ENCODE measurements around the gene DEFB124. TPM values are rescaled to one million over a fixed set of nuclear protein-coding genes. Genes with fewer than 3 reads are reported as not detected.

Gene DEFB124
- total RNA-seq, 1 experiment from 2014 or later: not detected

DNA sequence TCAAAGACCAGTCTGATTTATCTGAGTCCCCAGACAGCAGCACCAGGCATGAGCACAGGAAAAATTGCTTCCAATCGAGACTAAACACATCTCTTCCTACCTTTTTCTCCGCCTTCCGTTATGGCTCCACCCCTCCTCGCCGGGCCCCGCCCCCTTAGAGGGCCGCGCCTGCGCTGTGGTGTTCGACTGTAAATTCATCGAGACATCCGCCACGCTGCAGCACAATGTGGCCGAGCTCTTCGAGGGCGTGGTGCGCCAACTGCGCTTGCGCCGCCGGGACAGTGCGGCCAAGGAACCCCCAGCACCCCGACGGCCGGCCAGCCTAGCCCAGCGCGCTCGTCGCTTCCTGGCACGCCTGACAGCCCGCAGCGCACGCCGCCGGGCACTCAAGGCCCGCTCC lies 9.1 kb upstream of the DEFB124 start:
- no peak overlapping the region for H4K5ac ChIP-seq (ENCODE audit: insufficient read length, low read depth, low read length)
- no peak overlapping the region for H2BK15ac ChIP-seq (ENCODE audit: low read depth, low read length)
- no peak overlapping the region for H3K27ac ChIP-seq (ENCODE audit: insufficient read length, low read depth, low read length)
- H3K27ac Mint-ChIP-seq: no peak overlapping the region
- H3K23me2 ChIP-seq (ENCODE audit: insufficient read length, low read depth, low read length, poor library complexity, severe bottlenecking): no peaks in the 10 kb centered on the region
- no peak overlapping the region for H4K8ac ChIP-seq (replicated peaks; ENCODE audit: insufficient read length, low read depth, low read length)
- no peak overlapping the region for H3T11ph ChIP-seq (ENCODE audit: low read length)
- H3K4me1 ChIP-seq (ENCODE audit: insufficient read depth, low read length): no peaks in the 10 kb centered on the region
- no peak overlapping the region for H2AK5ac ChIP-seq (ENCODE audit: insufficient read length, low read length)
- H3K4me1 Mint-ChIP-seq: no peaks in the 10 kb centered on the region
- no peak overlapping the region for H2BK20ac ChIP-seq (ENCODE audit: low read depth, low read length, poor library complexity, severe bottlenecking)
- no peak overlapping the region for H3K4me2 ChIP-seq (ENCODE audit: insufficient read depth, insufficient read length, low read length)
- no peak overlapping the region for H2AFZ ChIP-seq (ENCODE audit: low read length)
- no peaks in the 10 kb centered on the region for H3K79me1 ChIP-seq (ENCODE audit: insufficient read depth, low read depth, low read length, poor library complexity, severe bottlenecking)
- H3K27me3 Mint-ChIP-seq (ENCODE audit: low read depth): peaks cover 18% of the 10 kb centered on the region
- H3K56ac ChIP-seq (ENCODE audit: insufficient read length, low read depth, low read length): no peak overlapping the region
- H3K9me3 ChIP-seq (ENCODE audit: control insufficient read depth, low read depth, low read length): peaks cover 70% of the 10 kb centered on the region
- WGBS (ENCODE audit: extremely low coverage, insufficient read length, low lambda C conversion rate): no CpG with 5 or more reads among the region's 36 CpGs
- H3K9ac ChIP-seq (ENCODE audit: extremely low read depth, insufficient read length, low read length): no peak overlapping the region
- no peak overlapping the region for H4K91ac ChIP-seq (ENCODE audit: insufficient read length, low read depth, low read length)
- no peak overlapping the region for H2BK120ac ChIP-seq (ENCODE audit: low read depth, low read length, poor library complexity, severe bottlenecking)
- no peaks in the 10 kb centered on the region for H4K20me1 ChIP-seq (ENCODE audit: control insufficient read depth, insufficient read depth, insufficient read length)
- H2BK5ac ChIP-seq (ENCODE audit: insufficient read length, low read length): no peak overlapping the region
- TF ChIP-seq, protein P1, sequence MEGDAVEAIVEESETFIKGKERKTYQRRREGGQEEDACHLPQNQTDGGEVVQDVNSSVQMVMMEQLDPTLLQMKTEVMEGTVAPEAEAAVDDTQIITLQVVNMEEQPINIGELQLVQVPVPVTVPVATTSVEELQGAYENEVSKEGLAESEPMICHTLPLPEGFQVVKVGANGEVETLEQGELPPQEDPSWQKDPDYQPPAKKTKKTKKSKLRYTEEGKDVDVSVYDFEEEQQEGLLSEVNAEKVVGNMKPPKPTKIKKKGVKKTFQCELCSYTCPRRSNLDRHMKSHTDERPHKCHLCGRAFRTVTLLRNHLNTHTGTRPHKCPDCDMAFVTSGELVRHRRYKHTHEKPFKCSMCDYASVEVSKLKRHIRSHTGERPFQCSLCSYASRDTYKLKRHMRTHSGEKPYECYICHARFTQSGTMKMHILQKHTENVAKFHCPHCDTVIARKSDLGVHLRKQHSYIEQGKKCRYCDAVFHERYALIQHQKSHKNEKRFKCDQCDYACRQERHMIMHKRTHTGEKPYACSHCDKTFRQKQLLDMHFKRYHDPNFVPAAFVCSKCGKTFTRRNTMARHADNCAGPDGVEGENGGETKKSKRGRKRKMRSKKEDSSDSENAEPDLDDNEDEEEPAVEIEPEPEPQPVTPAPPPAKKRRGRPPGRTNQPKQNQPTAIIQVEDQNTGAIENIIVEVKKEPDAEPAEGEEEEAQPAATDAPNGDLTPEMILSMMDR (conservative IDR thresholded peaks at IDR 0.05): no peak
- peak; percentile 55 for DNase-seq
- no peak overlapping the region for H3K4ac ChIP-seq (ENCODE audit: low read depth, low read length)
- H3K9me3 Mint-ChIP-seq: peaks cover 77 to 94% of the 10 kb centered on the region in 2 experiments
- H3K79me2 ChIP-seq (ENCODE audit: insufficient read depth, low read length): no peaks in the 10 kb centered on the region
- H3K36me3 Mint-ChIP-seq (ENCODE audit: insufficient read depth in 1 of 3, low read depth in 3 of 3): peaks cover 11 to 48% (median 23%) of the 10 kb centered on the region in 3 experiments
- H2BK12ac ChIP-seq (ENCODE audit: insufficient read length, low read depth, low read length): no peak overlapping the region
- no peak overlapping the region for H3K14ac ChIP-seq (ENCODE audit: insufficient read depth, low read length)
- no peak overlapping the region; a peak in 1 of 5 replicates for H3K4me3 Mint-ChIP-seq
- H3K23ac ChIP-seq (ENCODE audit: insufficient read length, low read depth, low read length): no peak overlapping the region
- no peak overlapping the region for H3K18ac ChIP-seq (ENCODE audit: insufficient read length, low read depth, low read length)
- H3K27me3 ChIP-seq (ENCODE audit: insufficient read depth, low read length): 0 out of 2 replicates have a peak, but pooled peaks cover 2% of the 10 kb centered on the region
